Measurements from ENCODE around the gene OXNAD1. TPM values are rescaled to one million over a fixed set of nuclear protein-coding genes. Genes with fewer than 3 reads are reported as not detected.

The OXNAD1 gene
- total RNA-seq, 1 donor from 2014 or later = 28.7 TPM

GRCh38 chr3:16329036-16329825 is 64.2 kb downstream of the OXNAD1 start:
- H3K4me1 ChIP-seq = peaks cover 23% of the 10 kb centered on the region
- peak overlapping the region; percentile 89 for H3K27ac Mint-ChIP-seq
- peaks cover 5% of the 10 kb centered on the region for H3K36me3 ChIP-seq
- no peaks in the 10 kb centered on the region for H3K79me2 ChIP-seq (ENCODE audit: low read depth)
- H2AFZ ChIP-seq (replicated peaks) = no peak overlapping the region
- H3K36me3 Mint-ChIP-seq = peaks cover 19% of the 10 kb centered on the region
- peak overlapping the region; percentile 54 for H3K4me3 Mint-ChIP-seq
- H4K20me1 ChIP-seq (ENCODE audit: low read depth) = no peaks in the 10 kb centered on the region
- peak overlapping the region; percentile 30 for H3K4me3 ChIP-seq
- H3K27me3 ChIP-seq = no peaks in the 10 kb centered on the region
- peaks cover 41% of the 10 kb centered on the region for H3K4me1 Mint-ChIP-seq
- H3K27me3 Mint-ChIP-seq (ENCODE audit: insufficient read depth, low read depth) = no peaks in the 10 kb centered on the region
- peak overlapping the region; percentile 73 for H3K4me2 ChIP-seq
- no peak overlapping the region for H3K9ac ChIP-seq
- peaks cover 22% of the 10 kb centered on the region for H3K9me3 Mint-ChIP-seq
- TF ChIP-seq, protein P1, sequence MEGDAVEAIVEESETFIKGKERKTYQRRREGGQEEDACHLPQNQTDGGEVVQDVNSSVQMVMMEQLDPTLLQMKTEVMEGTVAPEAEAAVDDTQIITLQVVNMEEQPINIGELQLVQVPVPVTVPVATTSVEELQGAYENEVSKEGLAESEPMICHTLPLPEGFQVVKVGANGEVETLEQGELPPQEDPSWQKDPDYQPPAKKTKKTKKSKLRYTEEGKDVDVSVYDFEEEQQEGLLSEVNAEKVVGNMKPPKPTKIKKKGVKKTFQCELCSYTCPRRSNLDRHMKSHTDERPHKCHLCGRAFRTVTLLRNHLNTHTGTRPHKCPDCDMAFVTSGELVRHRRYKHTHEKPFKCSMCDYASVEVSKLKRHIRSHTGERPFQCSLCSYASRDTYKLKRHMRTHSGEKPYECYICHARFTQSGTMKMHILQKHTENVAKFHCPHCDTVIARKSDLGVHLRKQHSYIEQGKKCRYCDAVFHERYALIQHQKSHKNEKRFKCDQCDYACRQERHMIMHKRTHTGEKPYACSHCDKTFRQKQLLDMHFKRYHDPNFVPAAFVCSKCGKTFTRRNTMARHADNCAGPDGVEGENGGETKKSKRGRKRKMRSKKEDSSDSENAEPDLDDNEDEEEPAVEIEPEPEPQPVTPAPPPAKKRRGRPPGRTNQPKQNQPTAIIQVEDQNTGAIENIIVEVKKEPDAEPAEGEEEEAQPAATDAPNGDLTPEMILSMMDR (IDR thresholded peaks at IDR 0.05) = no peak
- no peak for TF ChIP-seq EZH2phosphoT487 (IDR thresholded peaks at IDR 0.05)
- no peak for TF ChIP-seq EZH2 (IDR thresholded peaks at IDR 0.05)
- H3K27ac ChIP-seq = peak overlapping the region; percentile 80
- peaks cover 12% of the 10 kb centered on the region for H3K9me3 ChIP-seq (ENCODE audit: low read depth)
- DNase-seq (ENCODE audit: low spot score) = no peak
- peaks cover 15% of the 10 kb centered on the region for H3F3A ChIP-seq (ENCODE audit: low read depth)

GRCh38 chr3:16329826-16330129 is 64.8 kb downstream of the OXNAD1 start:
- peak; percentile 83 for DNase-seq (ENCODE audit: low spot score)
- Mint-ChIP-seq H3K4me1 (peaks cover 41% of the 10 kb centered on the region), H3K9me3 (peaks cover 22% of the 10 kb centered on the region), H3K4me3 (peak overlapping the region; percentile 54), H3K36me3 (peaks cover 25% of the 10 kb centered on the region), H3K27ac (peak overlapping the region; percentile 89), H3K27me3 (ENCODE audit: insufficient read depth, low read depth) (peaks cover 2% of the 10 kb centered on the region)
- Histone ChIP-seq H4K20me1 (ENCODE audit: low read depth) (no peaks in the 10 kb centered on the region), H3K4me2 (peak overlapping the region; percentile 73), H3K27me3 (no peaks in the 10 kb centered on the region), H3K79me2 (ENCODE audit: low read depth) (no peaks in the 10 kb centered on the region), H3K4me3 (peak overlapping the region; percentile 30), H3F3A (ENCODE audit: low read depth) (peaks cover 15% of the 10 kb centered on the region), H3K4me1 (peaks cover 23% of the 10 kb centered on the region), H2AFZ (replicated peaks) (no peak overlapping the region), H3K9ac (no peak overlapping the region), H3K36me3 (peaks cover 5% of the 10 kb centered on the region), H3K27ac (peak overlapping the region; percentile 80), H3K9me3 (ENCODE audit: low read depth) (peaks cover 12% of the 10 kb centered on the region)
- TF ChIP-seq, protein P1 (IDR thresholded peaks at IDR 0.05) = no peak
- no peak for TF ChIP-seq EZH2phosphoT487 (IDR thresholded peaks at IDR 0.05)
- TF ChIP-seq EZH2 (IDR thresholded peaks at IDR 0.05) = no peak

- DNase-seq (ENCODE audit: low spot score) = no peak
- Mint-ChIP-seq H3K27me3 (ENCODE audit: insufficient read depth, low read depth) (peaks cover 2% of the 10 kb centered on the region), H3K9me3 (peaks cover 22% of the 10 kb centered on the region), H3K4me3 (peak overlapping the region; percentile 54), H3K27ac (peak overlapping the region; percentile 89), H3K4me1 (peaks cover 41% of the 10 kb centered on the region), H3K36me3 (peaks cover 27% of the 10 kb centered on the region)
- H3K9me3 ChIP-seq (ENCODE audit: low read depth) = peaks cover 12% of the 10 kb centered on the region
- no peaks in the 10 kb centered on the region for H4K20me1 ChIP-seq (ENCODE audit: low read depth)
- peak overlapping the region; percentile 80 for H3K27ac ChIP-seq
- H2AFZ ChIP-seq (replicated peaks) = no peak overlapping the region
- H3K4me2 ChIP-seq = peak overlapping the region; percentile 73
- no peak for TF ChIP-seq EZH2phosphoT487 (IDR thresholded peaks at IDR 0.05)
- H3F3A ChIP-seq (ENCODE audit: low read depth) = peaks cover 15% of the 10 kb centered on the region
- H3K4me3 ChIP-seq = no peak overlapping the region
- peaks cover 20% of the 10 kb centered on the region for H3K4me1 ChIP-seq
- no peaks in the 10 kb centered on the region for H3K79me2 ChIP-seq (ENCODE audit: low read depth)
- no peak overlapping the region for H3K9ac ChIP-seq
- peaks cover 5% of the 10 kb centered on the region for H3K36me3 ChIP-seq
- H3K27me3 ChIP-seq = no peaks in the 10 kb centered on the region
These were observed 65.3 kb downstream of the OXNAD1 start for GRCh38 chr3:16330351-16330750.

DNA sequence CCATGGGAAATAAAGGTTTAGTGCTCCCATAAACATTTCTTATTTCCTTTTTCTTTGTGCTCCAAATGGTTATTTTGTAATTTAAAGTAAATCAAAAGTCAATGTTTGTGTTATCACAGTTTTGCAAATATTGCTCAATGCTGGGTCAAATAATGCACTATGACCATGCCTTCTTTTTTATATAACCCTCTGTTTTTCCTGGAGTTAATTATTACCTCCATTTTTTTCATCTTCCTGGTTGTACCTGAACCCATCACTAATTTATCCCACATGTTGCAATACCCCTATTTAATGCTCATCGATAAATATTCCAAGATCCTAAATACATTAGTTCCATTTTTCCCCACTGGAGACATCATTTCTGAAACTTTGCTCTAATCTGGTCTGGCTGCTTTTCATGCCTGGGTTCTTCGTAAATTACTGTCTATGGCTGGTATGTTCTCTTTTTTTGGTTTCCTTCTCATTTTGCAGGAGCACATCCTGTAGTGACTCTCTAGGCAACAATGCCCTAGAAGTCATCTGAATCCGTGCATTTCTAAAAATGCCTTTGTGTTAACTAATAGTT is 66.4 kb downstream of the OXNAD1 start:
- Histone ChIP-seq H3K79me2 (ENCODE audit: low read depth) (no peaks in the 10 kb centered on the region), H2AFZ (replicated peaks) (no peak overlapping the region), H3K9me3 (ENCODE audit: low read depth) (peaks cover 12% of the 10 kb centered on the region), H3F3A (ENCODE audit: low read depth) (peaks cover 15% of the 10 kb centered on the region), H3K27ac (no peak overlapping the region), H4K20me1 (ENCODE audit: low read depth) (no peaks in the 10 kb centered on the region), H3K4me3 (no peak overlapping the region), H3K36me3 (peaks cover 5% of the 10 kb centered on the region), H3K4me2 (no peak overlapping the region), H3K27me3 (no peaks in the 10 kb centered on the region), H3K4me1 (peaks cover 26% of the 10 kb centered on the region), H3K9ac (no peak overlapping the region)
- Mint-ChIP-seq H3K36me3 (peaks cover 28% of the 10 kb centered on the region), H3K9me3 (peaks cover 22% of the 10 kb centered on the region), H3K27me3 (ENCODE audit: insufficient read depth, low read depth) (peaks cover 2% of the 10 kb centered on the region), H3K4me1 (peaks cover 52% of the 10 kb centered on the region), H3K4me3 (no peak overlapping the region), H3K27ac (peak overlapping the region; percentile 28)
- TF ChIP-seq EZH2phosphoT487 (IDR thresholded peaks at IDR 0.05) (no peak), EZH2 (IDR thresholded peaks at IDR 0.05) (no peak)
- TF ChIP-seq, protein P1 (IDR thresholded peaks at IDR 0.05) = no peak
- DNase-seq (ENCODE audit: low spot score) = no peak
